ENCODE results near the gene GALNT10.
A peak's percentile ranks its signal among the peaks of the same experiment; 100 is the strongest.

GALNT10 gene

GRCh38 chr5:154410786-154411185 is 220.3 kb downstream of the GALNT10 start:
- no peak for DNase-seq

DNA sequence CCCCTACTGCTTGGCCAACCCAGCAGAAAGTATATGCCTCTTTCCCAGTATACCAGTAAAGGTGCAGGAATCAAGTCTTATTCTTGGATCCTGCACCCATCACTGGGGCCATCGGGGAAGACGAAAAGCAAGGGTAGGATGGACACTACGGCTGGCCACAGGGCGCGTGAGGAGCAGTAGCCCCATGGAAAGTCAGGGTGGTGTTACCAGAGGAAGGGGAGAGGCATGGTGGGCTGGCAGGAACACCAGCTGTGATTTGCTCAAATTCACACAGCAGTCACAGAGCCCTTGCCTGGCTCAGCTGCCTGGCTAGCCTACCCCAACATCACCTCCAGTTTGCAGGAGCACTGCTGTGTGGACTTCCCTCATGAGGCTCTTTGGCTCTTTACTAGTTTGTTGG is 220.8 kb downstream of the GALNT10 start:
- no peak for DNase-seq

DNA sequence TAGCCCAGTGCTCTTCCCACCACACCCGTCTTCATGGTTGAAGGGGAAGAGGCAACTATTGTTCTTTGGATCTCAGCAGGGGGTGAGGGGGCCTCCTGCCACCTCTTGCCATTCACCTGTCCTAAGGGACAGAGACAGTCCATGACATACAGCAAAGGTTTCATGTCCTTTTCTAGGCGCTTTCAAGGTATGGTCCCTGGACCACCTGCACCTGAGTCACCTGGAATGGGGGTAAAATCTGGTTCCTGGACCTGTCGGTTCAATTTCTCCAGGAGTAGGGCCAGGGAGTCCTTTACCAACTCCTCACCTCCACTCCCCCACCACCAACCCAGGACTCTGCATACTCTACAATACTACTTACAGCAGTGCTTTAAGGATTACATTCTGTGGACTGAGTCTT is 221.8 kb downstream of the GALNT10 start:
- no peak for DNase-seq

DNA sequence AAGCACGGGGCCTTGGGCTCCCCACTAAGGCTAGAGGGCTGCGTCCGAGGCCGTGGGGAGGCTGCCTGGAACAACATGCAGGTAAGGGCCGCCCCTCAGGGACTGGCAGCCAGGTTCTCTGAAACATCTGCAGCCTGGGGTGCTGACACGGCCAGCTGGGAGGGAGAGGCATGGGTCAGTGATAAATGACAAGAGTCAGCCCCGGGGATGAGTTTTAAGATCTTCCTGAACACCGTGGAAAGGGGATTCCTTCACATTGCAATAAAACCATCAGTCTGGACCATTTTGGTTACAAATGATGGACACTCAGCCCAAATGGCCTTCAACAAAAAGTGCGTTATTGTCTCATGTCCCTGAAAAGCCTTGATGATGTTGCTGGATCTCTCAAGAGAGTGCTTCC is 222.4 kb downstream of the GALNT10 start:
- DNase-seq = no peak

DNA sequence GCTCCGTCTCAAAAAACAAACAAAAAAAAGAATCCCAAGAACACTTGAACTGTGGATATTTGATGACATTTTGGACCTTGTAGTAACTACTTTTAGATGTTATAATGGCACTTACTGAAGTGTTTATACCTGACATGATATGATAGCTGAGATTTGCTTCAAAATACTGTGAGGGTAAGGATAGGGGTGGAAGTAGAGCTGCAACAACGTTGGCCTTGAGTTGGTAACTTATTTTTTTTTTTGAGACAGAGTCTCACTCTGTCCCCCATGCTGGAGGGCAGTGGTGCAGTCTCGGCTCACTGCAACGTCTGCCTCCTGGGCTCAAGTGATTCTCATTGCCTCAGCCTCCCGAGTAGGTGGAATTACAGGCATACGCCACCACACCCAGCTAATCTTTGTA is 224.6 kb downstream of the GALNT10 start:
- DNase-seq = no peak

DNA sequence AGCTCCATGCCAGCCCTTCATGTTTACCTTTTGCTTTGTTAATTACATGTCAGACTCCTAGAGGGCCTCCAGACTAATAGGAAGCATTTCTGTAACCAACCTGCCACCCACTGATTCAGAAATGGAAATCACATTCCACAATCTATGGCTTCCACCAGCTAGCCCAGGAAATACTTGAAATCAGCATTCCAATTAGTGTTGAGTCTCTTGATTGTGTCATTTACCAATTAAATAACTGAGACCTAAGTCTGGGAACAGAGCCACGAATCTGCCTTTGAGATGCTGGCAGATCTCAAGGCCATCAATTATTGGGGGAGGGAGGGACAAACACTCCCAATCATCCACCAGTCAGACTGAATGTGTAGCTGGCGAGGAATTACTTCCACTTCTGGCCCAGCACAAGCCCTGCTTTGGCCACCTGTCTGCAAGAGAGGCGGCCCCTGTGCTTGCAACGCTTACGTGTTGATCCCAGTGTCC is 227.8 kb downstream of the GALNT10 start:
- peak; percentile 76 for DNase-seq

DNA sequence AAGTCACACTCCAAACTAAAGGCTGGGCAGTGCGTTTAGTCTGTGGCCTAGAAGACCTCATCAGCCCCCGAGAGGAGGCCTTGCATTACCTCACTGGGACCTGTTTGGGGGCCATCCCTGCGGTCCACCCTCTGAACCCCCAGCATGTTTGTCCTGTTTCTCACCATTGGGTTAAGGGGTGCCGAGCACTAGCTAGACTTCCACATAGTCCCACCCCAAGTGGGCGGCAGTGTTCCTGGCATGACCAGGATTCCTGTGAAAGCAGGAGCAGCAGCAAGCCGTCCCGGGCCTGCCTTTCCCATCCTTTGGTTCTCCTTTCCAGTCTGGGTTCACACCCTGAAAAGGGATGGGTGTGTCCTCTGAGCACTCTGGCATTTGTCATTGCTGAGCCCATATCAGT is 228.7 kb downstream of the GALNT10 start:
- no peak for DNase-seq

DNA sequence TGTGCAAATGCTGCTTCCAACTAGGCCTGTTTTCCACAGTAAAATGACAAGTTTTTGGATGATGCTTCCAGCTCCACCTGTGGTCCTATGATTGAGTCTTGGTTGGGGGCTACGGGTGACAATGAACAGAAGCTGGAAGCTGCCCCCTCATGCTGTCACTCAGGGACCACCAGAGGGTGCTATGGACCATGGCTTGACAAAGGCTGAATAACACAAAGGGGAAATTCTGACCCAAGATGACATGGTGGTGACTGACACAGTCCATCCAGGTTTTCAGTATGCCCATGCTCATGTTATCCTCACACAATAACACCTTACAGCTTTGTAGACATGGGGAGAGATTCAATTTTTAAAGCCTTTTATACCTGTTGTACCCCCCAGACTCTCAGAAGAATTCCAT is 231.3 kb downstream of the GALNT10 start:
- no peak for DNase-seq

GRCh38 chr5:154422298-154422697 is 231.8 kb downstream of the GALNT10 start:
- no peak for DNase-seq

- no peak for DNase-seq
Observed at GRCh38 chr5:154428208-154428607, 237.7 kb downstream of the GALNT10 start.

DNA sequence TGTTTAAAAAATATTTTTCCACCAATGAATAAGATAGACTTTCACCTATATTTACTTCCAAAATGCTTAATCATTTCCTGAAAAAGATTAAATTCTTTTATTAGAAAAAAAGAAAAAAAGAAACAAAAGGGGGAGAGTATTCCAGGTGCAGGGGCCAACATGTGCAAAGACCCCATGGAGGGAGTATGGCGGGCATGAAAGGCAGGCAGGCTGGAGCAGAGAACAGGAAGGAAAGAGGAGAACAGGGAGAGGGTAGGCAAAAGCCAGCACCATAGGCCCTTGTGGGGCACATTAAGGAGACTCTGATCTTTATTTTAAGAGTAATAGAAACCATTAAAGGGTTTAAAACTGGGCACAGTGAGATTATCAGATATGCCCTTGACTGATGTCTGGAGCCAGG is 238.8 kb downstream of the GALNT10 start:
- DNase-seq = no peak

DNA sequence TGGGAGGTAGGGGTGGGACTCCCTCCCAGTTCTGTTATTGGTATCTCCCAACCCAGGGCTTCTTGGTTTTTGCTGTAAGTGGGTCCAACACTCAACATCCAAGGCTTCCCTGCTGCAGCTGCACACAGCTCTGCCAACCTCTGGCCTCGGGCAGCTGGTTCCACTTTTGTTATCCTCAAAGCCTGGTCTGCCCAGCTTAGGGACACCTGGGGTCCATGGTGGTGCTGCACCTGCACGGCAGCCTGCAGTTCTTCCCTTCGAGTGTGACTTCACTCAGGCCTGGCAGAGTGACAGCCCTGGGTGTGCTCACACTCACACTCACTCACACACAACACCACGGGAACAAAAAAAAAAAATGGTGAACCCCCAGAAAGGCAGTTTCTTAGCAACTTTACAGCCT is 239.9 kb downstream of the GALNT10 start:
- no peak for DNase-seq

- DNase-seq = no peak
Observed at GRCh38 chr5:154430961-154431630, 240.6 kb downstream of the GALNT10 start.

- DNase-seq = no peak
Observed at GRCh38 chr5:154435226-154435625, 244.7 kb downstream of the GALNT10 start.

DNA sequence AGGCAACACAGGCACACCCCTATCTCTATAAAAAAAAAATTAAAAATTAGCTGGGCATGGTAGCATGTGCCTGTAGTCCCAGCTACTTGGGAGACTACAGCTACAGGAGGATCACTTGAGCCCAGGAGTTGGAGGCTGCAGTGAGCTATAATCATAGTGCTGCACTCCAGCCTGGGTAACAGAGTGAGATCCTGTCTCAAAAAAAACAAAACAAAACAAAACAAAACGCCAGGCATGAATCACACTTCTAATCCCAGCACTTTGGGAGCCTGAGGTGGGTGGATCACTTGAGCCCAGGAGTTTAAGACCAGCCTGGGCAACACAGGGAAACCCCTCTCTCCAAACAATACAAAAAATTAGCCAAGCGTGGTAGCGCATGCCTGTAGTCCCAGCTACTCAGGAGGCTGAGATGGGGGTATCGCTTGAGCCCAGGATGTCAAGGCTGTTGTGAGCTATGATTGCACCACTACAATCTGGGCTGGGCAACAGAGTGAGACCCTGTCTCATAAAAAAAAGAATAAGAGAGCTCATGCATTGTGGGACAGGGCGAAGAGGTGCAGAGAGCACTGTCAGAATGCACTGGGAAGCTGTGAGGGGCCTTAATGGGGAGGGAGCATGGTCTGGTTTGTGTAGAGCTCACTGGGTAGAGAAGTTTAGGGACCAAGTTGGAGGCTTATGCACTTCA is 246.9 kb downstream of the GALNT10 start:
- no peak for DNase-seq

- no peak for DNase-seq
Observed at GRCh38 chr5:154440540-154440939, 250.0 kb downstream of the GALNT10 start.

- DNase-seq = no peak
Observed at GRCh38 chr5:154442801-154443200, 252.3 kb downstream of the GALNT10 start.

DNA sequence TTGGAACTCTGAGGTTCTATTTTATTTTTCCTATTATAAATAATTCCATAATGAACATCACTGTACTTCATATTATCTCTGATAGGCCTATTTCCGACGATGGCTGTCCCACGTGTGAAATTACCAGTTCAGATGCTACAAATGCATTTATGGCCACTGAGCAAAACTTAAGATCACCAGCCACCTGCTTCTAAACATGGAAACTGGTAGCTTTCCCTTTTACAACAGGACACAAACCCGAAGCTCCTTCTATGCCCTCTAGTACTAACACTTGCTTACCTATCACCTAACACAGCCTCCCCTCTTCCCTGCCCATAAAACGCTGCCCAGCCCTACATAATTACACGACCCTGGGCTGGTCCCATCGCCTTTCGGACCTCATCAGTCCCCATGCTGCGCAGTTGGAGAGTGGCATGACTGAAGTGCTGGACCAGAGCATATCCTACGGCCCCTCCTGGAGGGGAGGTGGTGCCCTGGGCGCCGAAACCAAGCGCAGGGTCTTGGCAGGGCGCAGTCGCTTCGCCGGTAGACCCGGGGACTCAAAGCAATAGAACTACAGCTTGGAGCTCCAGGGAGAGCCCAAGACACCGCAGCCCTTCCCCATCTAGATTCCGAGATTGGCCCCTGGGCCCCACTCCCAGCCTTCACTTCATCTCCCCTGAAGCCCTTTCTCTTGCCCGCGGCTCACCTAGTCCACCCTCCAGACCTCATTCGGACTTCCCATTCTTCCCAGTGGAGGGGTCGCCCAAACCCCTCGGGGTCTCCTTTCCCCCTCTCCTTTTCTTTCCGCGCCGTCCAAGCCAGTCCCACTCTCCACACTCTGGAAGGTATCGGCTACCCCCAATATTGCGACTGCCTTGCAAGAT is 254.3 kb downstream of the GALNT10 start:
- no peak for DNase-seq

DNA sequence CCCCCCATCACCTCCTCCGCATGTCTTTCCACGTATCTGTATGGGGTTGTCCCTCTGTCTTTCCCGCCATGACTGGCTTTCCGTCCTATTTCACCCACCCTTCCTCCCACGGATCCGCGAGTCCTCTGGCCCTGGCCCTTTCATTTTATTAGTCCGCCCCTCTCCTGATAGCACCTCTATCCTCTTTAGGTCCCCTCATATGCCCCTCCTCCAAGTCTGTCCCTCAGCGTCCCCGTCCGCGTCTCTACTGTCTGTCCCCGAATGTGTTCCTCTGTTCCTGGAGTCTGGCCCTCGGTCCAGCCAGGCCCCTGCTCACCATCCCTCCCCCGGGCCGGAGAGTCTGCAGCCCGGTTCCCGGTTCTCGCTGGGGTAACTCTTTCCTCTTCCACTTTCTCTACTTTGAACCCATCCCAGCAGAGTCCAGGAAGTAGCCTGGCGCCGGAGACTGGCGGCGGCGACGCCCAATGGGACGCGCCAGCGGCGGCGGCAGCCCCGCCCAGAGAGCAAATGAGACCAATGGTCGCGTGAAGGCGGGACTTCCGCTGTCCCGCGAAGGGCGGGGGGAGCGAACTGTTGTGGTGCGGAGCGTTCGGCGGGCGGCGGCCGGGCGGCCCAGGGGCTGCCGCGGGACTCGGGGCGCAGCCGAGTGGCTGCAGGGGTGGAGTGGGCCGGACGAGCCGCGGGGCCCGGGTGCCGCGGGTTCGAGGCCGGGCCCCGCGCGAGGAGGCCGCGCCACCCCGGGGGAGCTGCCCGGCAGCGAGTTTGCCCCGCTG is 255.1 kb downstream of the GALNT10 start, which contains the start of gene SAP30L:
SAP30L (plus strand) TSS at position 576 of the 773 bp plus-strand sequence. CDS start 608 bp downstream, outside the sequence.
- DNase-seq = peak; percentile 93

DNA sequence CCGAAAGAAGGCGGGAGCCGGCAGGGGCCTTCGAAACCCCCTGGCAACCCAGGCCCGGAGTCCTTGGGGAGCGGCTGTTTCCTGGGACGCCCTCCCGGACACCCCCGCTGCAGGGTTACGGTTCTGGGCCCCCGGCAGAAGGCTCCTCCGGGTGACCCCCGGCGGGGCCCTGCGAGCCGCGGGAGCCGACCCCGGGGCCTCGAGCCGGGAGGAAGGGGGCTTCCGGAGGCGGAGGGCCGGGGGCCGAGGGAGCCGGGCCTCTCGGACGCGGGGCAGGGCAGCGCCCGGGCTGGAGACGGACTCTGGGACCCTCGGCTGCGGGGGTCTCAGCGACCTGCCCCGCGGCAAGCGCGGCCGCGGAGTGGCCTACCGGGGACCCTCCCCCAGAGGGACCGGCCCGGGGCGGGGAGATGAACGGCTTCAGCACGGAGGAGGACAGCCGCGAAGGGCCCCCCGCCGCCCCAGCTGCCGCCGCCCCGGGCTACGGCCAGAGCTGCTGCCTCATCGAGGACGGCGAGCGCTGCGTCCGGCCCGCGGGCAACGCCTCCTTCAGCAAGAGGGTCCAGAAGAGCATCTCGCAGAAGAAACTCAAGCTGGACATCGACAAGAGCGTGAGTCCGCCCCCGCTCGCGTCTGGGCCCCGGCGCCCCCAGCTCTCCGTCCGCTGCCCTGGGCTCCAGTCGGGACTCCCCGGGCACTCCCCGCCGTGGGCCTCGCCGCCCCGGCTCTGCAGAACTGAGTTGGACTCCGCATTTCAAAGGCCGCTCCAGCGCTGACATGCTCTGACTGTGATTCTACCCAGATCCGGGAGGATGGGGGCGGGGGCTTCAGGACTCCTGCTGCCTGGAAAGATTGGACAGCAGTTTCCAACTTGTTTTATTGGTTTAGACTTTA is 255.9 kb downstream of the GALNT10 start:
- DNase-seq = peak; percentile 60

DNA sequence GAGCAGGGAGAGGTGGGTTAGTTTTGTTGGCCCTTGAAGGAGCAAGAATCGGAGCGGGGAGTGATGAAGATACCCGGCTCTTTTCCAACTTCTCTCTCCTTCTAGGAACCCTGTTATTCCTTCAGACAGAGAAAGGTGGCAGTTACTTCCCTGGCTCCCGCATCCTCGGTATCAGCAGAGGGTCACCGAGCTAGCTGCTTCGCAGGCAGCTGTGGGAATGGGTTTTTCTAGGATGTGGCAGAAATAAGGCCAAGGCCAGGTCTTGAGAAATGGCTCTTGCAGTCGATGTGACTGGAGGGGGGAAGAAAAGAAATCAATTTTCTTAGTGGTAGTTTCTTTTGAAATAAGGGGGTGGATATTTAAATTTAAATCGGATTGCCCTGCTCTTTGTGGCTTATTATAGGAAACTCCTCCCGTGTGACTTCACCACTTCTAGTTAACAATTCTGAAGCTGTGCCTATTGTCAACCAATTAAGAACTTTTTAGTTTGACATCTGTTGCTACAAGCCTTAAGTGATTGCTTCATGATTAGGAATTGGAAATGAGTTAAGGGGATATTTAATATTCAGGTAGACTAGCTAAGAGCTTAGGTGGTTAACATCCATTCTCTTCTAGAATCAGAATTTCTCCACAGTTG is 256.7 kb downstream of the GALNT10 start:
- DNase-seq = no peak
